Smooth muscle cell (in vitro differentiated cells): ENCODE results near the gene MARCHF9. TPM values are rescaled to one million over a fixed set of nuclear protein-coding genes. Genes with fewer than 3 reads are reported as not detected.
"Not testable (repeated sequence)": the region's sequence is repeated elsewhere in the genome, so short reads cannot be mapped to it uniquely, and the experiment has no call there.

Experiments
- DNase-seq: peaks from one replicate; lab custom pipeline; 2025; ENCODE audit not compliant: unreplicated experiment; lab: John Stamatoyannopoulos, UW
- H2AFZ ChIP-seq: fragments of 200-600 bp; sonication (generic); 2 replicates; pipeline ENCODE4 v1.6.0; 2016; ENCODE audit warnings: antibody characterized with exemption, low read depth, mild to moderate bottlenecking
- H3F3A ChIP-seq: fragments of 200-600 bp; sonication (generic); 2 replicates; pipeline ENCODE4 v1.6.0; 2017; ENCODE audit warnings: antibody characterized with exemption, low read depth
- H3K27ac ChIP-seq: fragments of 200-600 bp; sonication (generic); 2 replicates; pipeline ENCODE4 v1.5.1; 2016; ENCODE audit warnings: low read depth, mild to moderate bottlenecking
- H3K27me3 ChIP-seq: fragments of 200-600 bp; sonication (generic); 2 replicates; pipeline ENCODE4 v1.6.1; 2016; ENCODE audit warnings: low read depth, mild to moderate bottlenecking
- H3K36me3 ChIP-seq: fragments of 200-600 bp; sonication (generic); 2 replicates; pipeline ENCODE4 v1.5.1; 2016; ENCODE audit warnings: low read depth
- H3K4me1 ChIP-seq: fragments of 200-600 bp; sonication (generic); 2 replicates; pipeline ENCODE4 v1.5.1; 2016; ENCODE audit warnings: low read depth
- H3K4me2 ChIP-seq: fragments of 200-600 bp; sonication (generic); 2 replicates; pipeline ENCODE4 v1.6.0; 2016; ENCODE audit warnings: mild to moderate bottlenecking
- H3K4me3 ChIP-seq: fragments of 200-600 bp; sonication (generic); 2 replicates; pipeline ENCODE4 v1.5.1; 2016; ENCODE audit warnings: mild to moderate bottlenecking
- H3K79me2 ChIP-seq: fragments of 200-600 bp; sonication (generic); 2 replicates; pipeline ENCODE4 v1.6.0; 2016; ENCODE audit warnings: low read depth, mild to moderate bottlenecking
- H3K9ac ChIP-seq: fragments of 200-600 bp; sonication (generic); 2 replicates; pipeline ENCODE4 v1.6.0; 2016; ENCODE audit warnings: low read depth
- H3K9me3 ChIP-seq: fragments of 200-600 bp; sonication (generic); replicated peaks from 2 replicates; pipeline ENCODE4 v1.5.1; 2016; ENCODE audit warnings: low read depth
- H4K20me1 ChIP-seq: fragments of 200-600 bp; sonication (generic); 2 replicates; pipeline ENCODE4 v1.6.0; 2016; ENCODE audit warnings: low read depth
- WGBS: methylation state at CpG from one replicate; pipeline ENCODE4 v1.1.7; 2016; ENCODE audit warnings: low lambda C conversion rate; 5-methylcytosine and 5-hydroxymethylcytosine counted together
- polyA plus RNA-seq: library from polyadenylated mRNA; unstranded; fragments of >200 nt; fragmentation: Nextera tagmentation; extraction: Ambion mirVana; gene quantifications from 2 replicates; pipeline ENCODE4 v1.2.1, GENCODE V29; 2016
- total RNA-seq: library from RNA; depleted of rRNA; stranded (reverse); fragments of >200 nt; gene quantifications from 2 replicates; pipeline ENCODE4 v1.2.3, GENCODE V29; 2014
- TF ChIP-seq, protein P1 (sequence below): fragments of 200-600 bp; sonication (generic); IDR thresholded peaks from 2 replicates; pipeline ENCODE4 v1.5.1; 2017; ENCODE audit warnings: borderline replicate concordance, mild to moderate bottlenecking, antibody characterized with exemption; ENCODE audit not compliant: insufficient read depth, poor library complexity, severe bottlenecking

The MARCHF9 gene
- total and polyA plus RNA-seq, 2 experiments from 2014 or later = 3.7 to 8.6 TPM

DNA sequence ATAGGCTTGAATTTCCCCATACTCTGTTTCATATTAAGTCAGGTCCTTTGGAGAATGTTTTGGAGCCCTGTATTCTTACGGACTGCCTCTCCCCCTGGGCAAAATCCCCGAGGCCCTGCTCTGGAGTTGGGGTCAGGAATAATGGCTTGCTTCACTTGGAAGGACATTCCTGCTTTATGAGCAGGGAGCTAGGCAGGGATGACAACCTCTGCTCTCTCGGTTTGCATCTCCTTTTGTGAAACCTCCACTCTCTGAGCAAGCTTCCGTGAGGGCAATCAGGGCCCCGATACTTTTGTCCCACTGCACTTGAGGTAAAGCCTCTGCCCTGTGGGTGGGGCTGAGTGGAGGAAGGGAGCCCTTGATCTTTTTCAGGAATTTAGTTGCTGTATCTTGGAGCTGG is 41.7 kb upstream of the MARCHF9 start:
- Histone ChIP-seq H3K36me3 (no peaks in the 10 kb centered on the region), H4K20me1 (no peaks in the 10 kb centered on the region), H3K79me2 (no peaks in the 10 kb centered on the region), H3K4me3 (no peak overlapping the region), H3F3A (no peaks in the 10 kb centered on the region), H3K9ac (no peak overlapping the region), H3K27me3 (no peaks in the 10 kb centered on the region), H2AFZ (no peak overlapping the region), H3K9me3 (no peaks in the 10 kb centered on the region), H3K4me1 (no peaks in the 10 kb centered on the region), H3K4me2 (no peak overlapping the region), H3K27ac (no peak overlapping the region)
- 90% methylated on average over 5 of the region's 5 CpGs for WGBS
- TF ChIP-seq, protein P1, sequence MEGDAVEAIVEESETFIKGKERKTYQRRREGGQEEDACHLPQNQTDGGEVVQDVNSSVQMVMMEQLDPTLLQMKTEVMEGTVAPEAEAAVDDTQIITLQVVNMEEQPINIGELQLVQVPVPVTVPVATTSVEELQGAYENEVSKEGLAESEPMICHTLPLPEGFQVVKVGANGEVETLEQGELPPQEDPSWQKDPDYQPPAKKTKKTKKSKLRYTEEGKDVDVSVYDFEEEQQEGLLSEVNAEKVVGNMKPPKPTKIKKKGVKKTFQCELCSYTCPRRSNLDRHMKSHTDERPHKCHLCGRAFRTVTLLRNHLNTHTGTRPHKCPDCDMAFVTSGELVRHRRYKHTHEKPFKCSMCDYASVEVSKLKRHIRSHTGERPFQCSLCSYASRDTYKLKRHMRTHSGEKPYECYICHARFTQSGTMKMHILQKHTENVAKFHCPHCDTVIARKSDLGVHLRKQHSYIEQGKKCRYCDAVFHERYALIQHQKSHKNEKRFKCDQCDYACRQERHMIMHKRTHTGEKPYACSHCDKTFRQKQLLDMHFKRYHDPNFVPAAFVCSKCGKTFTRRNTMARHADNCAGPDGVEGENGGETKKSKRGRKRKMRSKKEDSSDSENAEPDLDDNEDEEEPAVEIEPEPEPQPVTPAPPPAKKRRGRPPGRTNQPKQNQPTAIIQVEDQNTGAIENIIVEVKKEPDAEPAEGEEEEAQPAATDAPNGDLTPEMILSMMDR = no peak
- no peak for DNase-seq

DNA sequence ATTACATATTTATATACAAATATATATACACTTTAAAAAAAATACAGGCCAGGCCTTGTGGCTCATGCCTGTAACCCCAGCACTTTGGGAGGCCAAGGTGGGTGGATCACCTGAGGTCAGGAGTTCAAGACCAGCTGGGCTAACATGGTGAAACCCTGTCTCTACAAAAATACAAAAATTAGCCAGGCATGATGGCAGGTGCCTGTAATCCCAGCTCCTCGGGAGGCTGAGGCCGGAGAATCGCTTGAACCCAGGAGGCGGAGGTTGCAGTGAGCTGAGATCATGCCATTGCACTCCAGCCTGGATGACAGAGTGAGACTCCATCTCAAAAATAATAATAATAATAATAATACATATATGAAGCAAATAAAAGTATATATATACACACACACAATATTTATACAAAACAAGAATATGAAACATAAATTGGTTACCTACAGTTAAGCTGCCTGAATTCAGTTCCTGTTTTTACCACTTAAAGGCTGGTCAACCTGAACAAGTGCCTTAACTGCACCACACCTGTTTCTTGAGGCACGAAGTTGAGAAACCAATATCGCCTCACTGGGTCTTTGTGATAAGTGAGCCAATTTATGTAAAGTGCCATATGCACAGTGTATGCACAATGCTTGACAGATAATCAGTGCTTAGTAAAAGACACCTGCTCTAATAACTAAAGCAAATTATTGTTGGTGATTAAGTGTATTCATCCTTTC is 39.7 kb upstream of the MARCHF9 start:
- H3K27ac ChIP-seq, H3K4me3 ChIP-seq, H3K36me3 ChIP-seq, H3F3A ChIP-seq, H2AFZ ChIP-seq, H3K79me2 ChIP-seq, H4K20me1 ChIP-seq, H3K9ac ChIP-seq, DNase-seq, H3K4me1 ChIP-seq, H3K9me3 ChIP-seq, H3K4me2 ChIP-seq, H3K27me3 ChIP-seq: not testable (repeated sequence)
- 96% methylated on average over 6 of the region's 6 CpGs for WGBS

DNA sequence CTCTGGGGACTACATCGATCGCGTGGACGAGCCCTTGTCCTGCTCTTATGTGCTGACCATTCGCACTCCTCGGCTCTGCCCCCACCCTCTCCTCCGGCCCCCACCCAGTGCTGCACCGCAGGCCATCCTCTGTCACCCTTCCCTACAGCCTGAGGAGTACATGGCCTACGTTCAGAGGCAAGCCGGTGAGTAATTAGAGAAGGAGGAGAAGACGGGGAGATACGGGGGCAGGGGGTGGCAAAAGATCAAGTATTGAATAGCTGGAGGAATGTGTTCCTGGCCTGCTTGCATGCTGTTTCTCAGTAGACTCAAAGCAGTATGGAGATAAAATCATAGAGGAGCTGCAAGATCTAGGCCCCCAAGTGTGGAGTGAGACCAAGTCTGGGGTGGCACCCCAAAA is 39.1 kb upstream of the MARCHF9 start:
- 96% methylated on average over 12 of the region's 12 CpGs for WGBS
- no peaks in the 10 kb centered on the region for H3K79me2 ChIP-seq
- TF ChIP-seq, protein P1 = no peak
- no peaks in the 10 kb centered on the region for H3K27me3 ChIP-seq
- no peaks in the 10 kb centered on the region for H3K9me3 ChIP-seq
- H2AFZ ChIP-seq = no peak overlapping the region
- no peaks in the 10 kb centered on the region for H3K4me1 ChIP-seq
- DNase-seq = no peak
- no peak overlapping the region for H3K9ac ChIP-seq
- H3F3A ChIP-seq = no peaks in the 10 kb centered on the region
- H3K4me3 ChIP-seq = no peak overlapping the region
- H4K20me1 ChIP-seq = no peaks in the 10 kb centered on the region
- no peaks in the 10 kb centered on the region for H3K36me3 ChIP-seq
- no peak overlapping the region for H3K27ac ChIP-seq
- no peak overlapping the region for H3K4me2 ChIP-seq

DNA sequence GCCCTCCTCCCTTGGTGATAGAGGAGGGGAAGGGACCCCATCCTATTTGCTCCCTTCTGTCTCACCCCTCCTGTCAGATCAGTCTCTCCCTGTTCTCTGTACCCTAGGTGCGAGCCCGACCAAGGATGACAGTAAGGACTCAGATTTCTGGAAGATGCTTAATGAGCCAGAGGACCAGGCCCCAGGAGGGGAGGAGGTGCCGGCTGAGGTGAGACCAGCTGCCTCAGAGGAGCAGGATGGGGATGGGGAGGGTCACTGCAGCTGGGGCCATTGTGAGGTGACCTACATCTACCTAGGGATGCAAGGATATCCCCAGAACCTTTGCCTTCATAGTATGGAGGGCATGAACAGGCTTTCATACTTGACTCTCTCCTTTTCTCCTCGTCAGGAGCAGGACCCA is 38.6 kb upstream of the MARCHF9 start:
- no peak overlapping the region for H3K4me3 ChIP-seq
- H3K36me3 ChIP-seq = no peaks in the 10 kb centered on the region
- H2AFZ ChIP-seq = no peak overlapping the region
- no peak for DNase-seq
- WGBS = 96% methylated on average over 4 of the region's 4 CpGs
- no peaks in the 10 kb centered on the region for H3K79me2 ChIP-seq
- H3K9ac ChIP-seq = no peak overlapping the region
- no peak overlapping the region for H3K4me2 ChIP-seq
- TF ChIP-seq, protein P1 = no peak
- H3K27ac ChIP-seq = no peak overlapping the region
- no peaks in the 10 kb centered on the region for H3K27me3 ChIP-seq
- H3K4me1 ChIP-seq = no peaks in the 10 kb centered on the region
- H3K9me3 ChIP-seq = no peaks in the 10 kb centered on the region
- H4K20me1 ChIP-seq = no peaks in the 10 kb centered on the region
- no peaks in the 10 kb centered on the region for H3F3A ChIP-seq
